ENCODE results near the gene ATG4C.
A peak's percentile ranks its signal among the peaks of the same experiment; 100 is the strongest.

ATG4C gene

DNA sequence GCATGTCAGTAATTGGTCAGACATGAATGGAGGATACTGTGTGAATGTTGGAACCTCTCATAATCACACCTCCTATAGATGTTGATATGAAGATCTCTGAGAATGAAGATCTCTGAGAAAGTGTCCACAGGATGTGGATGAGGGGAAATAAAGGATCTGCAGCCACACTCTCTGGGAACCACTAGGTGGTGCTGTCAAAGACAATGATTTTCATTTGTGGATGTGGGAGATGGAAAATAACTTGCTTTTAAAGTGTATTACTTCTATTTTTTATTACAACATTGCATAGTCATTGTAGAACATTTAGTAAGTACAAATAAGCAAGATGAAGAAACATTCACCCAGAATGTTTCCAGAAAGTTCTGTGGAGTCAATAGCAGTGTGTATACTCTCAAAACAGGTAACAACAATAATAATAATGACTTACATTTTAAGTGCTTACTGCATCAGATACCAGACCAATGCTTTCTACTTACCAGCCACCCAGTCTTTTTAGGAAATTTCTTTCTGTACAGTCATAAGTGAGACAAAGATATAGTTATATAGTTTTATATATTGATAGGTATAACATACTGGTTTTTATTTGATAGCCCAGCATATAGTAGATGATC is 128.2 kb downstream of the ATG4C start:
- DNase-seq (ENCODE audit: extremely low spot score): no peak
- peak; percentile 53 for TF ChIP-seq CTCF (IDR thresholded peaks at IDR 0.05; ENCODE audit: control extremely low read depth, extremely low read depth, low read depth, missing control alignments)
- ChIA-PET POLR2A (no interaction called here), CTCF (interaction anchor here (0.9 to 1.8 kb wide), 6 partner anchors 9 to 1079 kb away, joined by 3 to 6 read pairs (median 4); no protein-coding TSS in a partner anchor)

All from GM10248 (cell line).